Kidney epithelial cell (primary cell): ENCODE measurements around the gene NAA10. TPM values are rescaled to one million over a fixed set of nuclear protein-coding genes. Genes with fewer than 3 reads are reported as not detected.

Experiments used
- DNase-seq: peaks from one replicate; pipeline ENCODE4 v3.0.0-alpha.2; 2010; ENCODE audit warnings: low read depth
- H3K27me3 ChIP-seq: 2 replicates; pipeline ENCODE4 v1.6.0; 2011; ENCODE audit warnings: low read length; ENCODE audit not compliant: control insufficient read depth, insufficient read depth
- H3K36me3 ChIP-seq: 2 replicates; pipeline ENCODE4 v1.5.1; 2011; ENCODE audit warnings: low read length; ENCODE audit not compliant: control insufficient read depth, insufficient read depth
- H3K4me3 ChIP-seq: 2 replicates; pipeline ENCODE4 v1.5.1; 2011; ENCODE audit warnings: low read depth, mild to moderate bottlenecking, control low read depth, low read length
- total RNA-seq: library from RNA; depleted of rRNA; stranded (reverse); fragments of >200 nt; gene quantifications from 2 replicates; pipeline ENCODE4 v1.2.3, GENCODE V29; 2015
- TF ChIP-seq, protein P1 (sequence below): IDR thresholded peaks from 2 replicates; pipeline ENCODE4 v1.5.1; 2011; ENCODE audit warnings: mild to moderate bottlenecking, moderate library complexity, low read length, control low read depth, inconsistent platforms; ENCODE audit not compliant: insufficient read depth, poor library complexity, severe bottlenecking

The NAA10 gene
- total RNA-seq, 1 donor from 2014 or later, result 139 TPM

DNA sequence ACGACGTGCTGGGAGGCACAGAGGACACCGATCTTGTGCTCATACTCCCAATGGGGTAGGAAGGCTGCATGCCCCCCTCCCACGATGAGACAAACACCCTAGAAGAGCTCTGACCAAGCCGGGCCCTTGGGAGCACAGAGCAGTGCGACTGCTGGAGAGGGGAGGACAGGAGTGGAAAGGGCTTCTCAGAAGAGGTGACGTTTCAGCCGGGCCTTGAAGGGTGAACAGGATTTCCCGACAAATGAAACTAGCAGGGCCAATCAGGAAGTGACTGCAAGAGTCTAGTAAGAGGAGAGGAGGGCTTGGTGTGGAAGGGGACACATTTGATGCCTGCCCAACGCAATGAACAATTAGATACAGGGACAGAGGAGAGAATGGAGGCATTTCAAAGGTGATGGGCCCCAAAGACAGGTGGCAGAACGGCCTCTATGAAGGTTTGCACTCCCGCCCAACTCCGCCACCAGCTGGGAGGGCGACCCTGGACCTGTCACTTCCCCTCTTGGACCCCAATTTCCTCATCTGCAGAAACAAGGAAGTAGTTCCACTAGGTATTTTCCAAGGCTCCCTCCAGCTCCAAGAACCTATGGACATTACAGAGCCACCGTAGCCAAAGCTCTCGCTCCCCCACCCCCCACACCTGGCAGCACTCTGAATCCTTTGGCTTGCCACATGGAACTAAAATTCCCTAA is 32.8 kb upstream of the NAA10 start:
- no peak for DNase-seq
- TF ChIP-seq, protein P1, sequence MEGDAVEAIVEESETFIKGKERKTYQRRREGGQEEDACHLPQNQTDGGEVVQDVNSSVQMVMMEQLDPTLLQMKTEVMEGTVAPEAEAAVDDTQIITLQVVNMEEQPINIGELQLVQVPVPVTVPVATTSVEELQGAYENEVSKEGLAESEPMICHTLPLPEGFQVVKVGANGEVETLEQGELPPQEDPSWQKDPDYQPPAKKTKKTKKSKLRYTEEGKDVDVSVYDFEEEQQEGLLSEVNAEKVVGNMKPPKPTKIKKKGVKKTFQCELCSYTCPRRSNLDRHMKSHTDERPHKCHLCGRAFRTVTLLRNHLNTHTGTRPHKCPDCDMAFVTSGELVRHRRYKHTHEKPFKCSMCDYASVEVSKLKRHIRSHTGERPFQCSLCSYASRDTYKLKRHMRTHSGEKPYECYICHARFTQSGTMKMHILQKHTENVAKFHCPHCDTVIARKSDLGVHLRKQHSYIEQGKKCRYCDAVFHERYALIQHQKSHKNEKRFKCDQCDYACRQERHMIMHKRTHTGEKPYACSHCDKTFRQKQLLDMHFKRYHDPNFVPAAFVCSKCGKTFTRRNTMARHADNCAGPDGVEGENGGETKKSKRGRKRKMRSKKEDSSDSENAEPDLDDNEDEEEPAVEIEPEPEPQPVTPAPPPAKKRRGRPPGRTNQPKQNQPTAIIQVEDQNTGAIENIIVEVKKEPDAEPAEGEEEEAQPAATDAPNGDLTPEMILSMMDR, result no peak
- Histone ChIP-seq H3K4me3 (no peak overlapping the region), H3K36me3 (no peaks in the 10 kb centered on the region), H3K27me3 (no peaks in the 10 kb centered on the region)

DNA sequence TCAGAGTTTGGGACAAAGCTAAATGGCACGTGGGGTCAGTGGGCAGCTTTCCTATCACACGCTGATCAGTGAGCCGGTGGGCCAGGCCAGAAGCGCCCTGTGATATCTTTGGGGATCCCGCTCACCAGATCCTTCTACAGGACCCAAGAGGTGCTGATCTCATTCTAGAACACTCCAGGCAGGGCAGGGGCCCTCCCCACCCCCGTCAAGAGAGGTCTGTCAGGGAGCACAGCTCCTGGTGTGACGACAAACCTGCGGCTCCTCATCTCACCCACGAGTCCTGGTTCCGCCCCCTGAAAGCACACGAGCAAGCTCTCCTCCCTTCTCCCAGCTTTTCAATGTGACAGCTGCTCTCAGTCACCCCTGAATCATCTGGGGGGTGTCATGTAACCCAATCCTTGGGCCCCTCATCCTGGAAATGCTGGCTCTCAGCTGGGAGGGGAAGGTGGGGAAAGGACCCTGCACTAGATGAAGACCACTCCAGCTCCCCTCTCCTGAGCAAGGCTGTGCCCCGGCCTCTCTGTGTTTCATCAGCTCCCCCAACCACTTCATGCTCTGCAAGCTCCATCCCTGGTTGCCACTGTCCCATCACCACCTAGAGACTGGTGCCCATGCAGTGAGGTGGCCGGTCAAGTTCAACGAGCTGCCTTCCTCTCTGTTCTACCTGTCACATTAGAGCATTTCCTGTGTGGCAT is 32.2 kb upstream of the NAA10 start:
- H3K36me3 ChIP-seq, result peaks cover 2% of the 10 kb centered on the region

DNA sequence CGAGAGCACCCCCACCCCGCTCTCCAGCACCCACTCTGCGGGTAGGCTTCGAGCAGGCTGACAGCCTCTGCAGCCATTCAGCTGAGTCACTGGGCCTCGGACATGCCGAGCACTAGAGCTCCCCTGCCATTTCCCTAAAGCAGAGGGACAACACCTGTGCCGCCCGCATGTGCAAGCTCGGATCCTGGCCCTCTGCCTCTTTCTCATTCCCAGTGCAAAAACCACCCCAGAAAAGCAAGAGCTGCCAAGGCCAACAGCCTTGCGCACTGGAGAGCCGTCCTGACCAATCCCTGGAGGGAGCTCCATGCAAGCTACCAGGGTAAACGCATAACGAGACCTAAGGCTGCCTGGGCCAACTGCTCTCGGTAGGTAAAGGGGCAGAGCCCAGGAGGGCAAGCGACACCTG is 31.4 kb upstream of the NAA10 start:
- TF ChIP-seq, protein P1, result no peak
- Histone ChIP-seq H3K27me3 (no peaks in the 10 kb centered on the region), H3K4me3 (no peak overlapping the region), H3K36me3 (peaks cover 2% of the 10 kb centered on the region)
- DNase-seq, result no peak

More for the DNA sequence above, 32.2 kb upstream of the NAA10 start:
- H3K27me3 ChIP-seq, result no peaks in the 10 kb centered on the region
- H3K4me3 ChIP-seq, result no peak overlapping the region
- TF ChIP-seq, protein P1, result no peak
- DNase-seq, result no peak

DNA sequence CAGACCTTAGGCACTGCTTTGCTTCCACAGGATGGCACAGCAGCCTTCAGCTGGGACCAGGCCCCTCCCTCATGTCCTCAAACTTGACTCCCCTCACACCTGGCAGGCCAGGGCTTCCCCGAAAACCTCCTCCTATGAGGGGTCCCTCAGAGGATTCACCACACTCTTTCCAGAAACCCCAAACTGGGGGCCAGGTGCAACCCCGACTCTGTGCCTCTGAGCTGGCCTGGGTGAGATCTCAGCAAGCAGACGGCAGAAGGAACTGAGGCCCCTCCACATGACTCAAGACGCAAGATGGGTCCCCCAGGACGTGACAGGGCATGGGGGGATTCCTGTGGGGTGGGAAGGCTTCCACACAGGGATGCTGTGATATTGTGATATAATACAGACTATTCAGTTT is 30.6 kb upstream of the NAA10 start:
- Histone ChIP-seq H3K27me3 (no peaks in the 10 kb centered on the region), H3K36me3 (peaks cover 2% of the 10 kb centered on the region), H3K4me3 (no peak overlapping the region)
- TF ChIP-seq, protein P1, result no peak
- no peak for DNase-seq

DNA sequence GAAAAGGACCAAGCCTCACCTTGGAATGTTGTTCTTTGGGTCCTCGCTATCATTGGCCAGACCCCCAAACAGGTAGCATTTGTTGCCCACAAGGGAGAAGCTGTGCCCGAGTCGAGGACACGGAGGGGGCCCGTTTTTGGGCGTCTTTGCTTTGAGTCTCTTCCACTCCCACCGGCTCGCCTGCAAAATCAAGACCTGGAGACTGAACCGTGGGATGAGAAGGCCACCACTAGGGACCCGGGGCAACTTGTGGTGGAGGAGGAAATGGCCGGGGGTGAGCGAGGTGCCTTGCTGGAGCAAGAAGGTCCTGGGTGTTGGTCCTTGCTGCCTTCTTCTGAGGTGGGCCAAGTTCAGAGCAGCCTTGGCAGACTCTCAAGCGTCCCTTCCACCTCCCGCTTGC is 29.3 kb upstream of the NAA10 start:
- H3K36me3 ChIP-seq, result peaks cover 2% of the 10 kb centered on the region
- H3K27me3 ChIP-seq, result no peaks in the 10 kb centered on the region
- TF ChIP-seq, protein P1, result no peak
- no peak overlapping the region for H3K4me3 ChIP-seq
- no peak for DNase-seq
